Measurements from ENCODE around the gene GCSAM.

- TF ChIP-seq CTCF (IDR thresholded peaks at IDR 0.05; ENCODE audit: borderline replicate concordance, extremely low read depth, low read length, poor library complexity, severe bottlenecking) (no peak), EZH2 (IDR thresholded peaks at IDR 0.05; ENCODE audit: borderline replicate concordance, low read depth, low read length, severe bottlenecking) (no peak)
These were observed 10.2 kb downstream of the GCSAM start for GRCh38 chr3:112122870-112123269.
